Heart left ventricle (tissue), 13 donors: ENCODE data around the gene SPDYE16.
"Not testable (repeated sequence)": the region's sequence is repeated elsewhere in the genome, so short reads cannot be mapped to it uniquely, and the experiment has no call there.

Source experiments
- CTCF ChIP-seq, 12 donors: fragments of 200-600 bp; sonication (generic) in 4 of 12; IDR thresholded peaks; one replicate each; pipeline versions ENCODE4 v1.5.0 to v1.8.0; 2018 to 2022; ENCODE audit warnings: antibody characterized with exemption in 12 of 12, mild to moderate bottlenecking in 5 of 12
- POLR2A ChIP-seq, 2 donors: fragments of 450-650 bp; IDR thresholded peaks; one replicate each; pipeline ENCODE4 v1.6.1; 2017; ENCODE audit warnings: antibody characterized with exemption in 2 of 2, mild to moderate bottlenecking in 2 of 2, moderate library complexity in 2 of 2
- donor health status: ischemic (EF 13 %, LVEDD 7.1; RV severe dilation, severe dysfunction).
- donor health status: DM: no; HTN: yes; CAD: no.
- donor health status: DM: no; HTN: no; CAD: no.
- donor health status: ischemic (EF 25% LVEDD 6.9; RV normal size, moderate dysfunction).
- donor health status: ischemic (EF 25% LVEDD 5.7; RV mildly dilated, moderate dysfunction).
- donor health status: ischemic (EF 35%, LVEDD 5.7; RV mildly dilated, moderate dysfunction).
- donor health status: nonischemic (EF 11% LVEDD 7.7; RV severe dilation, severe dysfunction).
- donor health status: DM: yes; HTN: yes; CAD: no.
- donor health status: PGD.
- donor health status: ischemic (EF 29% LVEDD 5.4; RV normal size, mild dysfunction).
- donor health status: nonischemic (EF 23%, LVEDD 6.1; RV moderate dilation, normal function).

GRCh38 chr7:76482660-76483059, 60.4 kb downstream of the SPDYE16 start:
- not testable (repeated sequence) for TF ChIP-seq CTCF, POLR2A (IDR thresholded peaks at IDR 0.05)
